ENCODE results near the gene ZFAND4. TPM values are rescaled to one million over a fixed set of nuclear protein-coding genes. Genes with fewer than 3 reads are reported as not detected.
"Not testable (repeated sequence)": the region's sequence is repeated elsewhere in the genome, so short reads cannot be mapped to it uniquely, and the experiment has no call there.

The ZFAND4 gene
- 14.3 TPM for total RNA-seq

DNA sequence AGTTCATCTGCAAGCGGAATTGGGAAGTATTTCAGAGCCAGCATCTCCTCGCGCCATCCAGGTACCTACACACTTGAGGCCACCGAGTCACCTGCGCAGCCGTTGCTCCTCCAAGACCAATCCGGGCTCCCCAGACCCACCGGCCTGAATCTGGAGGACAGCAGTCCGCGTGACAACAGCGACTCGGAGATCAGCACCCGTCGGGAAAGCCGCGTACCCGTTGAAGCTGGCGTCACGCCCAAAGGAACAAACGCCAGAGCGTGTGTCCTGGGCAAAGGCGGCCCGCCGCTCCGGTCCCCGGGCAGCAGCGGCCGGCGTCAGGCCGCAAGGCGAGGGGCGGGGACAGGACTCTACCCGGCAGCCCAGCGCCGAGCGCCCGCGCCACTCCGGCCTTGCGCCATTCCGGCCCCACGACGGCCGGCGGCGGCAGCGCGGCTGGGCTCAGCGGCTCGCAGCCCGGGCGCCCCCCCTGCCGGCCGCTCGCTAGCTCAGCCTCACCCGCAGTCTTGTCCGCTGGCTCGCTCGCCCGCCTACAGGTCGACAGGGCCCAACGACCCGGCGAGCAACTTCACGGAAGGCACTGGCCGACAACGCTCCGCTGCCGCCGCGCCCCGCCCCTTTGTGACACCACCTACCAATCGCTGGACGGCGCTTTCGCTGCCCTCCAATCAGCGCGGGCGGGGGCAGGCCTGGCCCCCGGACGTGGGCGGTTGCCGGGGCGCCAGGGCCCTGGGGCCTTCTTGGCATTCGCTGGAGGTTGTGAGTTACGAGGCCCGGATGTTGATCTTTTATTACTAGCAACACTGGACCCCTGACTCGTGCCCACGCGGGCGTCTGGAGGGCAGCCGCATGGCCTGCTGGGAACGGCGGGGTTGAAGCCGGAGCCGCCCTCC, at the start of gene ZFAND4:
Gene ZFAND4, minus strand, starts transcription at position 592 of the 893 bp plus-strand sequence. CDS start 9,047 bp downstream, outside the sequence.
- peak; percentile 80 to 97 (median 97) for DNase-seq (ENCODE audit: low read depth in 2 of 3, low spot score in 2 of 3)

DNA sequence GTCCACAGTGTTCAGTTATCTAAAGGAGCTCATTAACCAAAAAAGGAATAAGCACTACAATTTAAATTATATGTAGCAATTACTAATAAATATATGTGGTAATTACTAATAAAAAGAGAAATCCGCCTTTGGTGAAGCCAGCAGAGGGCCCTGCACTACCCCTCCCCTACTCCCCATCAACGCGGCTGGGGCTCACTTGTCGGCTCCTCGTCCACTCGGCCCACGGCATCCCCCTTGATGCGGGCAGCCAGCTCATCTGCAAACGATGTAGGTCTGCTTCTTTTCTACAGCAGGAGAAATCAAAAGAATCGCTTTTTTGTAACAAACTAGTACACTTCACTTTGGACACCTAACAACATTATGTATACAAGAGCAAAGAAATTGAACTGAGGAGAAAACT, 48.9 kb upstream of the ZFAND4 start:
- DNase-seq (ENCODE audit: low read depth in 2 of 3, low spot score in 2 of 3): not testable (repeated sequence)

DNA sequence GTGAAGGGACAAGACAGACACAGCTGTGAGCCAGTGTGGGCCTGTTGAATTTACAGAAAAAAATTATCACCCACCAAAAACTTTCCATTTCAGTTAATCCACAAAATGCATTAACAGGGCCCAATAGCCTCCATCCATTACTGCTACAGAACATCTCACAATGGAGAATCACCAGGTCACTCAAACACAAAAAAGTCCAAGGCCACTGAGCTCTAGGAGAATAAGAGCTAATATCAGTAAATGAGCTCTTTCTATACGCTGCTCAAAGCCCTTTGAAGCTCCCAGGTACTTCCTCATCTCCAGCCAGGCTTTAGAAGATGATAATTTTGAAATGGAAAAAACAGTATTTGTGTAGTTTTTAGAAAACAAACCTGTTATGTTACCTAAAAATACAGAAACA, 45.1 kb upstream of the ZFAND4 start:
- not testable (repeated sequence) for DNase-seq (ENCODE audit: low read depth in 2 of 3, low spot score in 2 of 3)

DNA sequence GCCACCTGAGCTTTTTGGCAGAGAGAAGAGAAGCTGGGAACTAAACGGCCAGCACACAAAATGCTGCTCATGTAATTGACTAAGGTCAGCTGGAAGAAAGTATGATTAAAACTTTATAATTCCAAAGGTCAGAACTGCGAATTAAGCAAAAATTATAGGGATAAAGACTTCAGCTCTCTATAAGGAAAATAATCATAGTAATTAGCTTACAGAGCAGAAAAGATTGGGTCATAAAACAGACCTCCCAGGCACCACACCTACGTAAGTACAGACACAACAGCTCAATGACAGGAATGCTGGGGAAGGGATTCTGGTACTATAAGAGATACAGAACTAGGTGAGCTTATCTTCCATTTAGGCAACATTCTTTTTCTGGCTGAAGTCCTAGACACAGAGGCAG, 44.5 kb upstream of the ZFAND4 start:
- DNase-seq (ENCODE audit: low read depth in 2 of 3, low spot score in 2 of 3): not testable (repeated sequence)

DNA sequence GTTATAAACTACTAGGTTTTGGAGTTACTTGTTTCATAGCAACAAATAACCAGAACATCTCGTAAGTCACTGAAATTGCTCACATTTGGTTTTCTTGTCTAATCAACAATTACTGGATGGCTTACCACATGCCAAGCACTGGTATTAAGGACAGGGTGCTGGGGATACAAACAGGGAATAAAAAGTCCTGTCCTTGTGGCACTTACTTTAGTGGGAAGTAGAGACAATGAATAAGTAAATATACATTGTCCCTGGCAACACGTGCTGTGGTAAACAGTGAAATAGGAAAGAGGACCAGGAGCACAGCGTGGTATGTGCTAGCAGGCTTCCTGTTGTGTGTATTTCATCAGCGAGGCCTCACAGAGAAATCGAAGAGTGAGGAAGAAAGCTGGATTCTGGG, 38.7 kb upstream of the ZFAND4 start:
- DNase-seq (ENCODE audit: low read depth in 2 of 3, low spot score in 2 of 3): not testable (repeated sequence)

DNA sequence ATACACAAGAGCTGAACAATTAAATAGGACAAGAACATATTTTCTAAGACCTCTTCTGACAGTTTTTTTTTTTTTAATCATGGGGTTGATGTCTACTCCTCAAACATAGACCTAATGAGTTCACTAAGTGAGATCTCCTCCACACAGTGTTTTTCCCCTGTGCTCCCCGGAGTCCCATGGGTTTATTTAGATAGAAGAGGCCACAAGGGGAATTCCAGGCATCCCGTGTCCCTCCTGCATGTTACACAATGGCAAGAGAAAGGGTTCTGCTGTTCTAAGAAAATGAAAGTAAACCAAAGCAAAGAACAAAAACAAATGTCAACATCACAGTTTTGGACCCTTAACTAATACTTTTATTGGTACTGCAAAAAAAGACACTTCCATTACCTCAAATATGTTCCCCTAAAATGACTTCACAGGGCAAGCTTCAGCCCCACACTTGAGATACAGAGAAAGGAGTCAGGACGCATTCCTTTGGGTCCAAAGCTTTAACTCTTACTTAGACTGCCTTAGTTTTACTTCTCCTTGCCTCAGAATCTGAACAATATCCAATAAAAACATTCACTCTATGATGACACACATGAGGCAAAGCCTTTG, 37.7 kb upstream of the ZFAND4 start:
- DNase-seq (ENCODE audit: low read depth in 2 of 3, low spot score in 2 of 3): not testable (repeated sequence)

DNA sequence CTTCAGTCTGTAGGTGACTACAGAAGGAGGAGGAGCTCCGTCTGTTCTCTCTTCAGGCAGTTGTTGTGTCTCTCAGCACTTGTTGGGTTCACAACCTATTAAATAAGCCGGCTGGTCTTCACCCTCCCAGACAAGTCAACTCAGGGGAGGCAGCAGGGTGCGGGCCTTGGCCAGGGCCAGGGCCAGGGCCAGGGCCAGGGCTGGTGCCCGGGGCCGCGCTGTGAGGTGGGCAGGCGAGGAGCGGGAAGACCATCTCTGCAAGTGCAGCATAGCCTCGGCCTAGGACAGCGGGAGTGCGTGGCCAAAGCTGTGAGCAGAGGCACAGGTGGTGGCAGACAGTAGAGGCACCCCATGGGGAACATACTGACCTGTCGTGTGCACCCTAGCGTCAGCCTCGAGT, 5.9 kb upstream of the ZFAND4 start:
- DNase-seq (ENCODE audit: low read depth in 2 of 3, low spot score in 2 of 3): not testable (repeated sequence)

DNA sequence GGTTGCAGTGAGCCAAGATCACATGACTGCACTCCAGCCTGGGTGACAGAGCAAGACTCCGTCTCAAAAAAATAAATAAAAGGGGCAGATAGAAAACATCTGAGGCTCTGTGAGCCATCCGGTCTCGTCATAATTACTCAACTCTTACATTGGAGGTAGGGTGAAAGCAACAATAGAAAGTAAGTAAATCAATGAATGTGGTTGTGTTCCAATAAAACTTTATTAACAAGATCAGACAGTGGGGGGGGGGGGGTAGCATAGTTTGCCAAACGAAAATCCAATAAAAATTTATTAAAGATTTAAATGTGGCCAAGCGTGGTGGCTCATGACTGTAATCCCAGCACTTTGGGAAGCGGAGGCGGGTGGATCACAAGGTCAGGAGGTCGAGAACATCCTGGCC, 2.8 kb upstream of the ZFAND4 start:
- DNase-seq (ENCODE audit: low read depth in 2 of 3, low spot score in 2 of 3): no peak

DNA sequence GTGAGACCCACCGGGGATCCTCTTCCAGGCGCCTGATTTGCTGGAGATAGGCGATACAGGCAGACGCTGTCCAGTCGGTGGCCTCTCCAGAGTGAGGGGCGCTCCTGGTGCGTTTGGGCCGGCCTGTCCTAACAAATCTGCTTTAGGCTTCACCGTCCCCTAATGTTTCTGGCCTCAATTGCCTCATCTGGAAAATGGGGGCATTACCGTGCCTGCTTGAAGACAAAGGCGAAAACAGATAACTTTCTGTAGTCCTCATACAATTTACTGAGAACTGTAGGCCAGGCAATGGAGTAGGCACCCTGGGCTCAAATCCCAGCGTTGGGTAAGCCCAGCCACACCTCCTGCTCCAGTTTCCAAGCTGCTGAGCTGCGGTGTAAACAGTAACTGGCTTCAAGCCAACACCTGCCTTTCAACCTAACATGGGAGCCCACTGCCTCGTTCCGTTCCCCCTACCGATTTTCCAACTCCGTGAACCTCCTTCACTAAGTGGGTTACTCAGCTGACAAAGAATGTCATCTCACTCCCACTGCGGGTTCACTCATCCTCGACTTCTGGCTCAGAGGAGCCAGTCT, 589 bp upstream of the ZFAND4 start:
- DNase-seq (ENCODE audit: low read depth in 2 of 3, low spot score in 2 of 3): peak in 1 of 3 donors; percentile 7

DNA sequence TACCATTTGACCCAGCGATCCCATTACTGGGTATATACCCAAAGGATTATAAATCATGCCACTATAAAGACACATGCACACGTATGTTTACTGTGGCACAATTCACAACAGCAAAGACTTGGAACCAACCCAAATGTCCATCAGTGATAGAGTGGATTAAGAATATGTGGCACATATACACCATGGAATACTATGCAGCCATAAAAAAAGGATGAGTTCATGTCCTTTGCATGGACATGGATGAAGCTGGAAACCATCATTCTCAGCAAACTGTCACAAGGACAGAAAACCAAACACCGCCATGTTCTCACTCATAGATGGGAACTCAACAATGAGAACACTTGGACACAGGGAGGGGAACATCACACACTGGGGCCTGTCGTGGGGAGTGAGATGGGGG, 1.3 kb downstream of the ZFAND4 start:
- not testable (repeated sequence) for DNase-seq (ENCODE audit: low read depth in 2 of 3, low spot score in 2 of 3)

DNA sequence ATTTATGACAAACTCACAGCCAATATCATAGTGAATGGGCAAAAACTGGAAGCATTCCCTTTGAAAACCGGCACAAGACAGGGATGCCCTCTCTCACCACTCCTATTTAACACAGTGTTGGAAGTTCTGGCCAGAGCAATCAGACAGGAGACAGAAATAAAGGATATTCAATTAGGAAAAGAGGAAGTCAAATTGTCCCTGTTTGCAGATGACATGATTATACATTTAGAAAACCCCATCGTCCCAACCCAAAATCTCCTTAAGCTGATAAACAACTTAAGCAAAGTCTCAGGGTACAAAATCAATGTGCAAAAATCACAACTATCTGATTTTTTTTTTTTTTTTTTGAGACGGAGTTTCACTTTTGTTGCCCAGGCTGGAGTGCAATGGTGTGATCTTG, 2.7 kb downstream of the ZFAND4 start:
- not testable (repeated sequence) for DNase-seq (ENCODE audit: low read depth in 2 of 3, low spot score in 2 of 3)

DNA sequence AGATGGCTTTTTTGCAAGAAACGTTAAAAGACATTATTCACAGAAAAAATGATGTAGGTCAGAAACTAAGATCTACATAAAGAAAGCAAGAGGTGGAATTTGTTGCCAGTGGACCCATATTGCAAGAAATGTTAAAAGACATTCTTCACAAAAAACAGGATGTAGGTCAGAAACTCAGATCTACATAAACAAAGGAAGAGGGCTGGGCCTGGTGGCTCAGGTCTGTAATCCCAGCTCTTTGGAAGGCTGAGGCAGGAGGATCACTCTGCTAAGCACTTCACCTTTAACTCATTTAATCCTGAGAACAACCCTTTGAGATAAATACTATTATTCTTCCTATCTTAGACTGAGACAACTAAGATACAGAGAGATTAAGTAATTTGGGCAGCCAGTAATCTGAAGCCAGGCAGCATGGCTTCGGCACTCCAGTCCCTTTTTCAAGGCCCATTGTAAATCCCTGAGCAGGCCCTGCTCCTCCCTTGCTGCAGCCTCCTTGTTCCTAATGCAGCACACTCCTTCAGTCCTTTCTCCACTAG, 11.6 kb downstream of the ZFAND4 start:
- no peak for DNase-seq (ENCODE audit: low read depth in 2 of 3, low spot score in 2 of 3)

DNA sequence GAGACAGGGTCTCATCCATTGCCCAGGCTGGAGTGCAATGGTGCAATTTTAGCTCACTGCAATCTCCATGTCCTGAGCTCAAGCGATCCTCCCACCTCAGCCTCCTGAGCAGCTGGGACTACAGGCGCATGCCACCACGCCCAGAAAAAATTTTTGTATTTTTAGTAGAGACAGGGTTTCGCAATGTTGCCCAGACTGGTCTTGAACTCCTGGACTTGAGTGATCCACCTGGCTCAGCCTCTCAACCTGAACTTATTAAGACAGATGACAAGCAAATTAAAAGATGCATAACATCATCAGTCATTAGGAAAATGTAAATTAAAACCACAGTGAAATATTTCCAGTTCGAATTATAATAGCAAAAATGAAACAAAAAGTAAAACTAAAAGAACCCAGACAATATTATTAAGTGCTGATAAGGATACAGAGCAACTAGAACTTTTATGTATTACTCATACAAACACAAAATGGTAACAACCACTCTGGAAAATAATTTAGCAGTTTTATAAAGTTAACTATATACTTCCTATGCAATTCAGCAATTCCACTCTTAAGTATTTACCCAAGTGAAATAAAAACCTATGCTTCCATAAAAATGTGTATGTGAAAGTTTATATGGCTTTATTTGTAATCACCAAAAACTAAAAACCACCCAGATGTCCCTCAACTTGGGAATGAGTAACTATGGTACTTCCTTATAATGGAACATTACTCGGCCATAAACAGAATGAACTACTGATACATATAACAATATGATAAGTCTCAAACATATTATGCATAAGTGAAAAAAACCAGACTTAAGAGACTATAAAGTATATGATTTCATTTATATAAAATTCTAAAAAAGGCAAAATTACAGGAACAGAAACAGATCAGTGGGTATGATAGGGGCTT, 15.3 kb downstream of the ZFAND4 start:
- no peak for DNase-seq (ENCODE audit: low read depth in 2 of 3, low spot score in 2 of 3)

DNA sequence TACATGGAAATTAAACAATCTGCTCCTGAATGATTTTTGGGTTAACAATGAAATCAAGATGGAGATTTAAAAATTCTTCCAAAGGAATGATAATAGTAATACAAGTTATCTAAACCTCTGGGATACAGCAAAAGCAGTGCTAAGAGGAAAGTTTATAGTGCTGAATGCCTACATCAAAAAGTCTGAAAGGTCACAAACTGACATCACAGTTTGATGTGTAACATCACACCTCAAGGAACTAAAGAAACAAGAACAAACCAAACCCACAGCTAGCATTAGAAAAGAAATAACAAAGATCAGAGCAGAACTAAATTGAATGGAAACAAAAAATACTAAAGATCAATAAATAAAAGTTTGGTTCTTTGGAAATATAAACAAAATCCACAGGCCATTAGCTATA, 17.4 kb downstream of the ZFAND4 start:
- DNase-seq (ENCODE audit: low read depth in 2 of 3, low spot score in 2 of 3): no peak

DNA sequence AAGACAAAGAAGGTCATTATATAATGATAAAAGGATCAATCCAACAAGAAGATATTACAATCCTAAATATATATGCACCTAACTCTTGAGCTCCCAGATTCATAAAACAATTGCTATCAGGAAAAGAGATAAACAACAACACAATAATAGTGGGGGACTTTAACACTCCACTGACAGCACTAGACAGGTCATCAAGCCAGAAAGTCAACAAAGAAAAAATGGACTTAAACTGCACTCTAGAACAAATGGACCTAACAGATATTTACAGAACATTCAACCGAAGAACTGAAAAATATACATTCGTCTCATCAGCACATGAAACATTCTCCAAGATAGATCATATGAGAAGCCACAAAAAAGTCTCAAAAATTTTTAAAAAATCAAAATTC, 17.8 kb downstream of the ZFAND4 start:
- not testable (repeated sequence) for DNase-seq (ENCODE audit: low read depth in 2 of 3, low spot score in 2 of 3)

DNA sequence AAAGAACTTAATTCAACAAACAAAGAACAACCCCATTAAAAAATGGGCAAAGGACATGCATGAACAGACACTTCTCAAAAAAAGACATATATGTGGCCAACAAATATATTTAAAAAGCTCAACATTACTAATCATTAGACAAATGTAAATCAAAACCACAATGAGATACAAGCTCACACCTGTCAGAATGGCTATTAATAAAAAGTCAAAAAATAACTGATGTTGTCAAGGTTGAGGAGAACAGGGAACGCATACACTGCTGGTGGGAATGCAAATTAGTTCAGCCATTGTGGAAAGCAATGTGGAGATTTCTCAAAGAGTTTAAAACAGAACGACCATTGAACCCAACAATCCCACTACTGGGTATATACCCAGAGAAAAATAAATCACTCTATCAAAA, 19.1 kb downstream of the ZFAND4 start:
- DNase-seq (ENCODE audit: low read depth in 2 of 3, low spot score in 2 of 3): no peak

DNA sequence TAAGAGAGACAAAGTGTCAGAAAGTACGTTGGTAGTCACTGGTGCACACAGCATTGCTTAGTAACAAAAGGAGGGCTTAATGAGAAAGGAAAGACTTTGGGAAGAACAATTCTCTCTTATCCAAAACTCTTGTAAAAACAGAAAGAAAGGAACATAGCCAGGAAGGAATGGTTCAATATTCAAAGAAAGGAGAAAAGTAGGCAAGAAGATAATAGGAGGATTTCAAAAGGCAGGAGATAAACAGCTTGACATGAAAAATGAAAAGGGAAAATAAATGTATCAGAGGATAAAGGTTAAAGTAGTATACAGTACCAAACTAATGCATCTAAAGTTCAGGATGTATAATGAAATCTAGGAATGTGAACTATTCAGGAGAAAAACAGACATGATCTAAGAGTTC, 20.1 kb downstream of the ZFAND4 start:
- no peak for DNase-seq (ENCODE audit: low read depth in 2 of 3, low spot score in 2 of 3)

DNA sequence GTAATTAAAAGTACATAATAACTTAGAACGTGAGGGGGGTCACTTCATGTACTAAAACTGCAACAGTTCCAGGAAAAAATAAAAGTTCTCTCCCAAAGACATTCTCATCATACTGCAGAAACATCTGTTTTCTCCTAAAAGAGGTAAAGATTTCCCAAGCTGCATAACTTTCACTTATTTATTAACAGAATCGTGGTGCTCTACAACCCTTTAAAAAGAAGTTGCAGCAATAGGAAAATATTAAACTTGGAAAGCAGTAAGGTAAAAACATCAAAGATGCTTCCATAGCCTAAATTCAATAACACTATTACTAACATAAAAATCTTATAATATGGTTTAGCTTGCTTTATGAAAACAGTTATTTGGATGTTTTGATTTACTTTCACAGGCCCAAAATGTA, 23.3 kb downstream of the ZFAND4 start:
- no peak for DNase-seq (ENCODE audit: low read depth in 2 of 3, low spot score in 2 of 3)

DNA sequence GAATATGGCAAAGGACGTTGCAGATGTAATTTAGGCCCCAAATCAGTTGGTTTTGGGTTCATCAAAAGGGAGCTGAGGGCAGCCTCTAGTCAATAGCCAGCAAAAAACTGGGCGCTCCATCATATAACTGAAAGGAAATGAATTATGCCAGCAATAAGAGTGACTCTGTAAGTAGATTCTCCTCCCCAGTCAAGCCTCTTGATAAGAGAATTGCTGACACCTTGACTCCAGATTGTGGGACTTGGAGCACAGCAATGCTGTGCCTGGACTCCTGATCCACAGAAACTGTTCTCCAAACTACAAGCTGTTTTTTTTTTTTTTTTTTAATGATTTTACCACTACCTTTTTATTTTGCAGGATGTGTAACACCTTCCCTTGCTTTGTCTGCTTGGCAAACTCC, 25.5 kb downstream of the ZFAND4 start:
- DNase-seq (ENCODE audit: low read depth in 2 of 3, low spot score in 2 of 3): no peak

DNA sequence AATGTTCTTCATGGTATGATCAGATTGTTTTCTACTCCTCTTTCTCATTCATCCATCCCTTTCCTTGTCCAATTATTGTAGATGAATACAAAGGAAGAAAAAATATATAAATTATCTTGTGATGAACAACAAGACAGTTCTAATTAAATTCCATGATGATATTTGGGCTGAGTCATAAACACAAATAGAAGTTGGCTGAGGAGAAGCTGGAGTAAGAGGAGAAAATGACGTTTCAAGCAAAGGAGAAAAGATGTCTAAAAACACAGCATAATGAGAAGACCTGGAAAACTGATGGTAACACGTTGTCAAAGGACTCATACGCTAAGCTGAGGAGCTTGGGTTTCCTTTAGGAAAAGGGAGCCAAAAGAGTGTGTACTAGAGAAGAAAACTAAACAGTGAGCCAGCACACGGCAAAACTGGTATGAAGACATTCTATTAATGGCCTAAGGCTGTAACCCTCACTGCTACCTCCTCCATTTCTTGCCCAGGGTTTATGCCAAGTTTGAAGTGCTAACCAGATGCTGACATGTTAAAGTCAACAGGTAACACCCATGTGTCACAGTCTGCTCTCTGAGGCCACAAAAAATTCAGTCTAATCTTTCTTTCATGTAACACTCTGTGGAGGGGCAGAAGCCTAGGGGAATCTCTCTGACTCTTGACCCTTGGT, 26.1 kb downstream of the ZFAND4 start:
- DNase-seq (ENCODE audit: low read depth in 2 of 3, low spot score in 2 of 3): no peak

Data from hematopoietic multipotent progenitor cell (in vitro differentiated cells).